ENCODE results near the gene LIPA. TPM values are rescaled to one million over a fixed set of nuclear protein-coding genes. Genes with fewer than 3 reads are reported as not detected.

Gene LIPA
- total RNA-seq, 2 donors from 2014 or later = 17.7 to 18.4 TPM

DNA sequence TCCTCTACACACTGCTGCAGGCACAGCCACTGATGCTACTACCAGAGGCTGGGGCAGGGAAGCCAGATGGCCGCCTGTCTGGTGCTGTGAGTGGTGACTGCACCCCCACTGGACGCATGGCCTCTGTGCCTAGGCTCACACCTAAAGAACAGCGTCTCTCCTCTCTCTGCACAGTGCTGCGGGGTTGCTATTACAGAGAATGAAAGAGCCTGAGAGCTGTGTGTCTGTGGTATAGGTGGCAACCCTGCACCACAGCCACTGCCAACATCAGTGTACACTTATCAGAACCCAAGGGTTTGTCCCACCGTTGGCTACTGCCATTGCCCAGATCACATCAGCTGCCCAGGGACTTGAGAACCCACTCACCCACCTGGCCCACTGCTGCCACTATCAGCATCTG, 46.2 kb upstream of the LIPA start:
- H3K9me3 Mint-ChIP-seq = no peaks in the 10 kb centered on the region
- 90 to 100% methylated on average over 1 to 4 of the region's 5 CpGs for WGBS, 2 experiments (ENCODE audit: insufficient coverage in 1 of 2, insufficient read length in 1 of 2)
- Histone ChIP-seq H3K4me1 (ENCODE audit: control insufficient read depth, insufficient read depth, low read length) (no peaks in the 10 kb centered on the region), H3K36me3 (ENCODE audit: control insufficient read depth, insufficient read depth, low read length) (no peaks in the 10 kb centered on the region), H3K9me3 (ENCODE audit: control insufficient read depth, low read length) (peaks cover 5% of the 10 kb centered on the region), H3K4me3 (ENCODE audit: low read length) (no peak overlapping the region), H3K27me3 (ENCODE audit: control insufficient read depth, insufficient read depth, low read length, poor library complexity, severe bottlenecking) (no peaks in the 10 kb centered on the region), H3K27ac (ENCODE audit: low read depth, low read length) (no peak overlapping the region), H3K9ac (ENCODE audit: extremely low read depth, low read length, poor library complexity, severe bottlenecking) (no peak overlapping the region)
- no peaks in the 10 kb centered on the region for H3K27me3 Mint-ChIP-seq (ENCODE audit: insufficient read depth)
- H3K36me3 Mint-ChIP-seq (ENCODE audit: low read depth) = no peaks in the 10 kb centered on the region
- H3K27ac Mint-ChIP-seq = no peak overlapping the region
- no peak overlapping the region for H3K4me3 Mint-ChIP-seq
- TF ChIP-seq, protein P1, sequence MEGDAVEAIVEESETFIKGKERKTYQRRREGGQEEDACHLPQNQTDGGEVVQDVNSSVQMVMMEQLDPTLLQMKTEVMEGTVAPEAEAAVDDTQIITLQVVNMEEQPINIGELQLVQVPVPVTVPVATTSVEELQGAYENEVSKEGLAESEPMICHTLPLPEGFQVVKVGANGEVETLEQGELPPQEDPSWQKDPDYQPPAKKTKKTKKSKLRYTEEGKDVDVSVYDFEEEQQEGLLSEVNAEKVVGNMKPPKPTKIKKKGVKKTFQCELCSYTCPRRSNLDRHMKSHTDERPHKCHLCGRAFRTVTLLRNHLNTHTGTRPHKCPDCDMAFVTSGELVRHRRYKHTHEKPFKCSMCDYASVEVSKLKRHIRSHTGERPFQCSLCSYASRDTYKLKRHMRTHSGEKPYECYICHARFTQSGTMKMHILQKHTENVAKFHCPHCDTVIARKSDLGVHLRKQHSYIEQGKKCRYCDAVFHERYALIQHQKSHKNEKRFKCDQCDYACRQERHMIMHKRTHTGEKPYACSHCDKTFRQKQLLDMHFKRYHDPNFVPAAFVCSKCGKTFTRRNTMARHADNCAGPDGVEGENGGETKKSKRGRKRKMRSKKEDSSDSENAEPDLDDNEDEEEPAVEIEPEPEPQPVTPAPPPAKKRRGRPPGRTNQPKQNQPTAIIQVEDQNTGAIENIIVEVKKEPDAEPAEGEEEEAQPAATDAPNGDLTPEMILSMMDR (conservative IDR thresholded peaks at IDR 0.05) = no peak
- H3K4me1 Mint-ChIP-seq = peaks cover 15% of the 10 kb centered on the region
- no peak for DNase-seq

DNA sequence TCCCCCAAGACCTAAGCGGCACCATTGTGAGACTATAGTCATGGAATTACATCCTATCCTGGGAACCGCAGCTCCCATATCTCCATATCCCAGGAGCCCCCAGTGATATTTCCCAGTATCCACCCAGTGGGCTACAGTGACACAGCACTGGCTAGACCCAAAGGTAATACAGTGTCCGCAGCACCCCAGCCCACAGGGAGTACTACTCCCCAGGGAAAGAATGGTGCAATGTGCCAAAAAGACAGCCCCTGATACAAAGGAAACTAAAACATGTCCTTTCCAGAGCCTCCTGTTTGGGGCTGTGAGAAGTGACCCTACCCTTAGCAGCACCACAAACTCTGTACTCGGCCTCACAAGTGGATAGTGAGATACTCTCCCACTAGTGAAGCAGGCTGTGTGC, 45.8 kb upstream of the LIPA start:
- Histone ChIP-seq H3K4me1 (ENCODE audit: control insufficient read depth, insufficient read depth, low read length) (no peaks in the 10 kb centered on the region), H3K4me3 (ENCODE audit: low read length) (no peak overlapping the region), H3K9ac (ENCODE audit: extremely low read depth, low read length, poor library complexity, severe bottlenecking) (no peak overlapping the region), H3K36me3 (ENCODE audit: control insufficient read depth, insufficient read depth, low read length) (no peaks in the 10 kb centered on the region), H3K9me3 (ENCODE audit: control insufficient read depth, low read length) (peaks cover 5% of the 10 kb centered on the region), H3K27ac (ENCODE audit: low read depth, low read length) (no peak overlapping the region), H3K27me3 (ENCODE audit: control insufficient read depth, insufficient read depth, low read length, poor library complexity, severe bottlenecking) (no peaks in the 10 kb centered on the region)
- TF ChIP-seq, protein P1 (conservative IDR thresholded peaks at IDR 0.05) = no peak
- Mint-ChIP-seq H3K36me3 (ENCODE audit: low read depth) (no peaks in the 10 kb centered on the region), H3K9me3 (no peaks in the 10 kb centered on the region), H3K27me3 (ENCODE audit: insufficient read depth) (no peaks in the 10 kb centered on the region), H3K4me3 (no peak overlapping the region), H3K27ac (no peak overlapping the region), H3K4me1 (peaks cover 15% of the 10 kb centered on the region)
- DNase-seq = no peak
- WGBS, 2 experiments (ENCODE audit: insufficient coverage in 1 of 2, insufficient read length in 1 of 2) = 91 to 93% methylated on average over 3 to 4 of the region's 4 CpGs

DNA sequence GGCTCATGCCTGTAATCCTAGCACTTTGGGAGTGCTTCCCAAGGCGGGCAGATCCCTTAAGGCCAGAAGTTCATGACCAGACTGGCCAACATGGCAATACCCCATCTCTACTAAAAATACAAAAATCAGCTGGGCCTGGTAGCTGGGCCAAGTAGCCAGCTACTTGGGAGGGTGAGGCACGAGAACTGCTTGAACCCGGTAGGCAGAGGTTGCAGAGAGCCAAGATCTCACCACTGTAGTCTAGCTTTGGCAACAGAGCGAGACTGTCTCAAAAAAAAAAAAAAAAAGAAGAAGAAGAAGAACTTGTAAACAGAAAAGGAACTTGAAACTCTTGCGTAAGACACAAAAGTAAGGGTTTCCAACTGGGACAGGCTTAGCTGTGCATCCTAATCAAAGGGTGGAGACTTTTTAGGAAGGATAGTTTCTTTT, 44.7 kb upstream of the LIPA start:
- H3K4me3 ChIP-seq (ENCODE audit: low read length) = no peak overlapping the region
- no peaks in the 10 kb centered on the region for H3K4me1 ChIP-seq (ENCODE audit: control insufficient read depth, insufficient read depth, low read length)
- Mint-ChIP-seq H3K9me3 (no peaks in the 10 kb centered on the region), H3K36me3 (ENCODE audit: low read depth) (no peaks in the 10 kb centered on the region), H3K27ac (peak overlapping the region; percentile 23), H3K4me1 (peaks cover 8% of the 10 kb centered on the region), H3K4me3 (no peak overlapping the region), H3K27me3 (ENCODE audit: insufficient read depth) (peaks cover 2% of the 10 kb centered on the region)
- H3K27ac ChIP-seq (ENCODE audit: low read depth, low read length) = no peak overlapping the region
- WGBS, 2 experiments (ENCODE audit: insufficient coverage in 1 of 2, insufficient read length in 1 of 2) = 93 to 94% methylated on average over 3 to 5 of the region's 5 CpGs
- H3K9me3 ChIP-seq (ENCODE audit: control insufficient read depth, low read length) = peaks cover 5% of the 10 kb centered on the region
- DNase-seq = no peak
- H3K27me3 ChIP-seq (ENCODE audit: control insufficient read depth, insufficient read depth, low read length, poor library complexity, severe bottlenecking) = no peaks in the 10 kb centered on the region
- no peak overlapping the region for H3K9ac ChIP-seq (ENCODE audit: extremely low read depth, low read length, poor library complexity, severe bottlenecking)
- TF ChIP-seq, protein P1 (conservative IDR thresholded peaks at IDR 0.05) = no peak
- no peaks in the 10 kb centered on the region for H3K36me3 ChIP-seq (ENCODE audit: control insufficient read depth, insufficient read depth, low read length)
